ENCODE results near the gene CSKMT. TPM values are rescaled to one million over a fixed set of nuclear protein-coding genes. Genes with fewer than 3 reads are reported as not detected.

The CSKMT gene
- total and polyA plus RNA-seq, 10 of the 15 experiments (the other 5 are each of a cell fraction or from before 2014, with no cell fraction given): 7.0 to 213 (median 21.6) TPM

GRCh38 chr11:62644220-62644619, 20.9 kb upstream of the CSKMT start:
- in situ Hi-C loops (cut with MboI) (no loop called here), intact Hi-C loops (cut with micrococcal nuclease; ENCODE audit: unreplicated experiment) (no loop called here)
- peaks cover 4% of the 10 kb centered on the region; the same call in 1 of the 2 replicates for H3K4me1 ChIP-seq (ENCODE audit: control insufficient read depth, insufficient read depth, low read length)
- H3K9me3 ChIP-seq (replicated peaks; ENCODE audit: control insufficient read depth, insufficient read depth, low read length): no peaks in the 10 kb centered on the region
- CTCF ChIA-PET: interaction anchor here (0.6 to 1.4 kb wide), 5 partner anchors 20 to 438 kb away, joined by 3 to 6 read pairs (median 3); partner anchors contain the start of genes C11orf98 and CSKMT
- H3K79me2 ChIP-seq (ENCODE audit: control insufficient read depth, insufficient read depth, low read length): peaks cover 37% of the 10 kb centered on the region
- H3K36me3 ChIP-seq (ENCODE audit: control insufficient read depth in 2 of 2, insufficient read depth in 2 of 2, low read length in 1 of 2): peaks cover 10 to 11% of the 10 kb centered on the region in 2 experiments; a peak in 3 of 4 replicates
- SMC1A ChIA-PET (ENCODE audit: uncharacterized antibody, unreplicated experiment): interaction anchor here (0.6 to 3.1 kb wide), 4 partner anchors 11 to 24 kb away, joined by 3 to 9 read pairs (median 4); no protein-coding TSS in a partner anchor
- FAIRE-seq (no peak), ATAC-seq (no peak), DNase-seq (ENCODE audit: low read depth, low spot score) (no peak)
- 89% methylated on average over 7 of the region's 8 CpGs for WGBS (ENCODE audit: insufficient coverage, insufficient replicate concordance, low lambda C conversion rate, missing lambda C conversion rate)
- BruUV-seq (replicated peaks): no TSS peak
- no peak overlapping the region for H3K9ac ChIP-seq (ENCODE audit: control insufficient read depth, insufficient read depth, low read length)
- no peak overlapping the region for H3K27ac ChIP-seq (ENCODE audit: control insufficient read depth, insufficient read depth)
- H3K4me2 ChIP-seq (ENCODE audit: control insufficient read depth, insufficient read depth): no peak overlapping the region
- no peaks in the 10 kb centered on the region for H4K20me1 ChIP-seq (ENCODE audit: control insufficient read depth, insufficient read depth)
- TF ChIP-seq MEF2A (IDR thresholded peaks at IDR 0.05; ENCODE audit: insufficient read depth, low read depth, low read length): no peak
- TF ChIP-seq MXI1 (IDR thresholded peaks at IDR 0.05; ENCODE audit: low read depth, low read length): no peak
- no peak for TF ChIP-seq STAT1 (conservative IDR thresholded peaks at IDR 0.05)
- TF ChIP-seq HCFC1 (IDR thresholded peaks at IDR 0.05; ENCODE audit: low read length): no peak
- no peak for TF ChIP-seq ZNF384 (IDR thresholded peaks at IDR 0.05; ENCODE audit: borderline replicate concordance, low read depth, low read length)
- no peak for TF ChIP-seq CREM (IDR thresholded peaks at IDR 0.05; ENCODE audit: low read depth)
- TF ChIP-seq NR2C1 (IDR thresholded peaks at IDR 0.05): no peak
- TF ChIP-seq BRCA1 (IDR thresholded peaks at IDR 0.05; ENCODE audit: low read depth, low read length): no peak
- TF ChIP-seq ZNF274 (IDR thresholded peaks at IDR 0.05; ENCODE audit: insufficient read depth, insufficient read length): no peak
- POLR2A ChIA-PET: interaction anchor here (0.8 to 14.6 kb wide), 4 partner anchors 11 to 32 kb away, joined by 3 to 295 read pairs (median 6); partner anchors contain the start of genes B3GAT3, C11orf98, CSKMT and LBHD1
- no peak overlapping the region for H3K4me3 ChIP-seq
- RAD21 ChIA-PET (ENCODE audit: unreplicated experiment): interaction anchor here (1.2 kb wide), 1 partner anchor 19 kb away, joined by 3 read pairs; no protein-coding TSS in a partner anchor
- H3K27me3 ChIP-seq (replicated peaks in 1 of 2; ENCODE audit: control insufficient read depth in 2 of 2, insufficient read depth in 2 of 2, low read length in 1 of 2): no peaks in the 10 kb centered on the region
- no peak overlapping the region for H2AFZ ChIP-seq (ENCODE audit: control insufficient read depth, low read depth, low read length)
